HFF-Myc (cell line): Measurements from ENCODE around the gene DRAXIN.

Experiments used
- DNase-seq: peaks from one replicate; pipeline ENCODE4 v3.0.0-alpha.2; 2011; ENCODE audit warnings: low read depth; ENCODE audit errors: extremely low read depth
- H3K4me3 ChIP-seq: replicated peaks from 2 replicates; pipeline ENCODE4 v1.5.1; 2011; ENCODE audit warnings: low read depth, mild to moderate bottlenecking, control low read depth, low read length
- TF ChIP-seq, protein P1 (sequence below): IDR thresholded peaks from 2 replicates; pipeline ENCODE4 v1.5.1; 2012; ENCODE audit warnings: mild to moderate bottlenecking, low read depth, low read length, control low read depth; ENCODE audit errors: missing control alignments

The DRAXIN gene

DNA sequence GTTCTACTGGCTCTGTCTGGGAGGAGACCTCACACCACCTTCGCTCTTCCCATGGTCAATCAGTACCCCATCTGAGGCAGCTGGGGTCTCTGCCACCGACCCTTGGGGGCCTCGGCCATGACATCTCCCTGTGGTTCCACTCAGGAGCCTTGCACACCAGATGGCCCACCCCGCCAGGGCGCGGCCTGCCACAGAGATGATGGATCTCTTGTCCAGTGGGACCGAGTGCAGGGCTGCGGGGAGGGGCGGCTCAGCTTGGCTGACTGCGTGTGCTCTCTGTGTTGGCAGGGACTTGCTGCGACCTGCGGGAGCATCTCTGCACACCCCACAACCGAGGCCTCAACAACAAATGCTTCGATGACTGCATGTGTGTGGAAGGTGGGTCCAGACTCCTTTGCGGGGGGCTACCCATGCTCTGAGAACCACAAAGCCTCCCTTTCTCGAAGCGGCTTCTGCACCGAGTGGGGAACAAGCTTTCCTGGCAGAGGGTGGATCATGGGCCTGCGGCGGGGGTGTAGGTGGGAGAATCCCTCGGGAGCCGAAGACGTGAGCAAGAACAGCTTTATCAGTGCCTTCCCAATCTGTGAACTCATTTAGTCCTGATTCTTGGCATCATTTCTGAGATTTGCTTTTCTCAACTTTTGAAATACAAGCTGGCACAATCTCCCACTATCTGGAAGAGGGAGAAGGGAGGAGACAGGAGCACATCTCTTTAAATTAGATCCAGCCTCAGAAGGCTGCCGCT, 23.5 kb downstream of the DRAXIN start:
- DNase-seq: no peak
- no peak overlapping the region for H3K4me3 ChIP-seq
- TF ChIP-seq, protein P1, sequence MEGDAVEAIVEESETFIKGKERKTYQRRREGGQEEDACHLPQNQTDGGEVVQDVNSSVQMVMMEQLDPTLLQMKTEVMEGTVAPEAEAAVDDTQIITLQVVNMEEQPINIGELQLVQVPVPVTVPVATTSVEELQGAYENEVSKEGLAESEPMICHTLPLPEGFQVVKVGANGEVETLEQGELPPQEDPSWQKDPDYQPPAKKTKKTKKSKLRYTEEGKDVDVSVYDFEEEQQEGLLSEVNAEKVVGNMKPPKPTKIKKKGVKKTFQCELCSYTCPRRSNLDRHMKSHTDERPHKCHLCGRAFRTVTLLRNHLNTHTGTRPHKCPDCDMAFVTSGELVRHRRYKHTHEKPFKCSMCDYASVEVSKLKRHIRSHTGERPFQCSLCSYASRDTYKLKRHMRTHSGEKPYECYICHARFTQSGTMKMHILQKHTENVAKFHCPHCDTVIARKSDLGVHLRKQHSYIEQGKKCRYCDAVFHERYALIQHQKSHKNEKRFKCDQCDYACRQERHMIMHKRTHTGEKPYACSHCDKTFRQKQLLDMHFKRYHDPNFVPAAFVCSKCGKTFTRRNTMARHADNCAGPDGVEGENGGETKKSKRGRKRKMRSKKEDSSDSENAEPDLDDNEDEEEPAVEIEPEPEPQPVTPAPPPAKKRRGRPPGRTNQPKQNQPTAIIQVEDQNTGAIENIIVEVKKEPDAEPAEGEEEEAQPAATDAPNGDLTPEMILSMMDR: no peak

DNA sequence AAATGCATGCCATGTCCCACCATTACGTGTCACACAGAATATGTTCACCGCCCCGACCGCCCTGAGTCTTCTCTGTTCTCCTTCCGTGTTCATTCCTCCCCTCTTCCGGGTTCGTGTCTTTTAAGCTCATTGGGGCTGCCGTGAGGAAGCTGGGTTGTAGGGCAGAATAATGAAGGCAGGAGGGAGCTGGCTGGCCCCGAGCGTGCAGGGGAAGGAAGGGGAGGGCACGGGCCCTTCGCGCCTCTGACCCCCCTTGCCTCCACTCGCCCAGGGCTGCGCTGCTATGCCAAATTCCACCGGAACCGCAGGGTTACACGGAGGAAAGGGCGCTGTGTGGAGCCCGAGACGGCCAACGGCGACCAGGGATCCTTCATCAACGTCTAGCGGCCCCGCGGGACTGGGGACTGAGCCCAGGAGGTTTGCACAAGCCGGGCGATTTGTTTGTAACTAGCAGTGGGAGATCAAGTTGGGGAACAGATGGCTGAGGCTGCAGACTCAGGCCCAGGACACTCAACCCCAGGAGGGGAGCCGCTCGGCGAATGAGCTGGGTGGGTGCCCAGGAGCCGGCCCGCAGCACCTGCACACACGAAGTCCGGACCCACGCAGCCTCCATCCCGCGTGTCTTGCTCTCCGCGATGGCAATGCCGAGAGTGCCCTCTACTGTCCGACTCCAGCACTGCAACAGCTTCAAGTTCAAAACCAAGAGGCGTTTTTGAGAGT, 28.0 kb downstream of the DRAXIN start:
- TF ChIP-seq, protein P1: peak; percentile 99
- peak overlapping the region; percentile 22; the same call in 1 of the 2 replicates for H3K4me3 ChIP-seq
- no peak for DNase-seq

DNA sequence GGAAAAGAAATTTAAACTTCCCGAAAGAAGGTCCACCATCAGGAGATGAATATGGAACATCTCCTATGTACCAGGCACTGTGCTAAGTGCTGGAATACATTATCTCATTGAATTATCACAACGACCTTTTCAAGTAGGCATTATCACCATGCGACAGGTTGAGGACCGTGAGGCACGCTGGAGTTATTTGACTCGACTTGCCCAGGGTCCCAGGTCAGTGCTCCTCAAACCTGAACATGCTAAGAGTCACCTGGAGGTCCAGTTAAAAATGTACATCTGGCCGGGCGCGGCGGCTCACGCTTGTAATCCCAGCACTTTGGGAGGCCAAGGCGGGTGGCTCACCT, 28.5 kb downstream of the DRAXIN start:
- DNase-seq: no peak
- H3K4me3 ChIP-seq: no peak overlapping the region
- TF ChIP-seq, protein P1: no peak

DNA sequence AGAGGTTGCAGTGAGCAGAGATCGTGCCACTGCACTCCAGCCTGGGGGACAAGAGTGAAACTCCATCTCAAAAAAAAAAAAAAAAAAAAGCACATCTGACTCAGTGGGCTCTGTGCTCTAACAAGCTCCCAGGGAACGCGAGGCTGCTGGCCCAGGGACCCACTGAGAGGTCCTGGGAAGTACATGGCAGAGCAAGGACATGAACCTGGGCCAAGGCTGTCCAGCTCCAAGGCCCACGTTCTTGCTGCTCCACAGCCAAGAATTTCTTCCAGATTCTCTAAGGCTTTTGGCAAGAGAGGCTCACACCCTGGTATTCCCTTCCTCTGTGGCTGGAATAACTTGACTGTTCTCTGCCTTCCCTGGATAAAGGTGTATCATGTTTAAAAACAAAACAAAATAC, 29.0 kb downstream of the DRAXIN start:
- TF ChIP-seq, protein P1: no peak
- no peak for DNase-seq
- no peak overlapping the region for H3K4me3 ChIP-seq

DNA sequence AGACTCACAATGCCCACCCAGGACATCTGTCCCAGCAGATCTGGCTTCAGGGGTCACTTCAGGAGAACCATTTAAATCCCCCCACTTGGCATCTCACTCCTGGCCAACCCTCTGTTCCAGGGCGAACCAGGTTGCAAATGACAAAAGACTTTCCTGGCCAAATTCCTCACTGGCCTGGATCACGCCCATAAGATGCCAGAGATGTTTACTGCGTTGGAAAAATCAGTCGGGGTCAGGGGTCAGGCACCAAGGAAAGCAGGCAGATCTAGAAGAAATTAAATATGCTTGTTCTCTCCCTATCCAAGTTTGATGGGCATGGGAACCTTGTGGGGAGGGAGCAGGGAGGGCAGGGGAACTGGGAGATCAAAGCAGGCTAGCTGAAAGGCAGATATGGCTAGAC, 29.8 kb downstream of the DRAXIN start:
- no peak for DNase-seq
- TF ChIP-seq, protein P1: no peak
- no peak overlapping the region for H3K4me3 ChIP-seq

DNA sequence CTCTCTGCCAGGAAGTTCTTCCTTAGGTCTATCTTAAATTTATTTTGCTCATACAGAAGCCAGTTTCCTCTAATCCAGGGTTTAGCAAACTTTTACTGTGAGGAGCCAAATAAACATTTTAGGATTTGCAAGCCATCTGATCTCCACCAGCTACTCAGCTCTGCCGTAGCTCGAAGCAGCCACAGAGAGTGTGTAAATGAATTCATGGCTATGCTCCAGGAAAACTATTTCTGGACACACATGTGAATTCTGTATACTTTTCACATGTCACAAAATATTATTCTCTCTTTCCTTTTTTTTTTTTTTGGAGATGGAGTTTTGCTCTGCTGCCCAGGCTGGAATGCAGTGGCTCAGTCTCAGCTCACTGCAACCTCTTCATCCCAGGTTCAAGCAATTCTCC, 31.0 kb downstream of the DRAXIN start:
- H3K4me3 ChIP-seq: no peak overlapping the region
- no peak for DNase-seq
- TF ChIP-seq, protein P1: no peak
